Uterine smooth muscle cell (primary cell): ENCODE results near the gene COL5A1. TPM values are rescaled to one million over a fixed set of nuclear protein-coding genes. Genes with fewer than 3 reads are reported as not detected.

ENCODE experiments used
- total RNA-seq: library from RNA; depleted of rRNA; stranded (reverse); fragments of >200 nt; gene quantifications from 2 replicates; pipeline ENCODE4 v1.2.3, GENCODE V29; 2014

COL5A1 gene
- total RNA-seq = 56.0 and 238 TPM in 2 replicates

DNA sequence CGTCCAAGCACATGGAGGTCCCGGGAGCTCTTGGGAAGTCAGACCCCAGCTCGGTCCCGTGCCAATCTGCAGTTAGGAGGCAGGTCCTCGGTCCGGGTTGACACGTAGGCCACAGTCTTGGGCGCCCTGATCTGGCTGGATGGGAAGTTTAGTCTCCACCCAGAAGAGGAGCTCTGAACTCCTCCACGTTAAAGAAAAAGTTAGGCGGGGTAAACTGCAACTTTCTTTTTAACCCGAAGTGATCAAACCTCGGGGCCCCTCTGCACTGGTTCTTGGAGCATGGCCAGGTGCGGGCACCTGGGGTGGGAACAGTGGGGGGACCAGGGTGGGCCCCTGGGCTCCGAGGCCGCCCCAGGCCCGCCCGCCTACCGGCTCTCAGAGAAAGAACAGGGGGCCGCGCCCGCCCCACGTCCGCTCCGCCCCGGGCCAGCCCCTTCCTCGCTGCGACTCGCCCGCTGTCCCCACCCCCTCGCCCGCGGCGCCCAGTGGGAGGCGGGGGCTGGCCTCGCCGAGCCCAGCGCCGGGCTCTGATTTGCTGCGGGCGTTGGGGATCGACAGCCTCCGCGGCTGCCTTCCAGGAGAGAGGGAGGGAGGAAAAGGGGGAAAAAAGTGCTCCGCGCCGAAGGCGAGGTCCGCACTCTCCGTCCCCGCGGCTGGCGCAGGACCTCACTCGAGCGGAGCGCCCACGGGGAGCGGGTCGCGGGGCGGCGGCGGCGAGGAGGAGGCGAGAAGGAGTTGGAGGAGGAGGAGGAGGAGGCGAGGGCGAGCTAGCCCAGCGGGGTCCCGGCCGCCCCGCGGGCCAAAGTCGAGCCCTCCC is at the start of gene COL5A1:
COL5A1 (plus strand) TSS at position 631 of the 817 bp plus-strand sequence. CDS start 385 bp downstream, outside the sequence.

DNA sequence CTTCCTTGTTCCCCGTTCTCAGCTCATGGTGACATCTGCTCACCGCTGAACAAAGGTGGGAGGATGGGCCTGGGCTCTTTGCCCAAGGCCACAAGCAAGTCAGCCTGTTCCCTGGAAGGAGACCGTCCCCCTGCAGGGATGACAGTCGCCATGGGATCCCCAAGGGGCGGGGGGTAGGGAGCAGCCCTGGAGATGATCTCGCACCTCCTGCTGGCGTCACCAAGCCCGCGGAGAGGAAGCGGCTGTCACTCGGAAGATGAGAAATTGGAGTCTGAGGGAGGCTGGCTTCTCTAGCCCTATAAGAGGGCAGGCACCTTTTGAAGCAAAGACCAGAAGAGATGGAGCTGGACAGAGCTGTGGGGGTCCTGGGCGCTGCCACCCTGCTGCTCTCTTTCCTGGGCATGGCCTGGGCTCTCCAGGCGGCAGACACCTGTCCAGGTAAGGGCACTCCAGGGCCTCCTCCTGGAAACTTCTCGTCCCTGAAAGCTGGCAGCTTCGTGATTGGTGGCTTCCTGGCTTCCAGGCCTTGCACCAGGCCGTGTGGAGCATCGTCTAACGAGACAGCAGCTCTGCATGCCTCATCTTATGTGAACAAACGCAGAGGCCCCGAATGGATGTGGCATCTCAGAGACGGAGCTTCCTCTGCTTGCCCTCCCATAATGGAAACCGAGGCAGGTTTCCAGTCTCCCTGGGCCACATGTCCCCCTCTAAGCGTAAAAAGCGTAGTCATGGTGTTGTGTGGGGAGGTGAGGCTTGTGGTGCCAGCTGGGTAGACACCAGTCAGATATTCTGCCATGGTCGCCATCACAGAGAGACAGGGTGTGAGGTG is 239.1 kb downstream of the COL5A1 start, which contains the start of gene FCN2:
FCN2 (plus strand) TSS at position 327 of the 829 bp plus-strand sequence; CDS start at position 339, 12 bp downstream.

Other genes with a start within 250 kb of the COL5A1 start
- not detected in 2 replicates for gene FCN2, start 239.0 kb downstream of the COL5A1 start, total RNA-seq